ENCODE measurements around the gene SPTBN5. TPM values are rescaled to one million over a fixed set of nuclear protein-coding genes. Genes with fewer than 3 reads are reported as not detected.

SPTBN5 gene
- total RNA-seq, 4 donors from 2014 or later: 0.17 to 1.2 (median 0.68) TPM

- TF ChIP-seq CTCF (IDR thresholded peaks at IDR 0.05) (no peak), POLR2A (IDR thresholded peaks at IDR 0.05; ENCODE audit: low read depth) (no peak), EP300 (IDR thresholded peaks at IDR 0.05) (no peak), POLR2AphosphoS5 (IDR thresholded peaks at IDR 0.05) (no peak)
- Histone ChIP-seq H3K4me1 (peaks cover 51 to 70% (median 63%) of the 10 kb centered on the region in 4 donors), H3K9me3 (no peaks in the 10 kb centered on the region), H3K27me3 (no peaks in the 10 kb centered on the region), H3K4me3 (no peak overlapping the region), H3K36me3 (peaks cover 2 to 37% (median 16%) of the 10 kb centered on the region in 4 donors), H3K27ac (replicated peaks in 1 of 4) (no peak overlapping the region)
- WGBS: 34% methylated on average over 5 of the region's 5 CpGs
- intact Hi-C loops (cut with DNase I): no loop called here
- no peak for DNase-seq (ENCODE audit: extremely low spot score)
Measured at GRCh38 chr15:41914411-41914810, 20.6 kb upstream of the SPTBN5 start.

GRCh38 chr15:41913256-41913655 lies 19.4 kb upstream of the SPTBN5 start:
- H3K4me3 ChIP-seq: no peak overlapping the region
- H3K27me3 ChIP-seq: no peaks in the 10 kb centered on the region
- peaks cover 11 to 38% (median 16%) of the 10 kb centered on the region in 4 donors for H3K36me3 ChIP-seq
- H3K27ac ChIP-seq (replicated peaks in 1 of 4): no peak overlapping the region
- H3K9me3 ChIP-seq: no peaks in the 10 kb centered on the region
- 89% methylated on average over 3 of the region's 3 CpGs for WGBS
- DNase-seq (ENCODE audit: extremely low spot score): no peak
- intact Hi-C loops (cut with DNase I): no loop called here
- peaks cover 39 to 58% (median 52%) of the 10 kb centered on the region in 4 donors for H3K4me1 ChIP-seq
- TF ChIP-seq EP300 (IDR thresholded peaks at IDR 0.05): no peak
- TF ChIP-seq POLR2A (IDR thresholded peaks at IDR 0.05; ENCODE audit: low read depth): no peak
- TF ChIP-seq POLR2AphosphoS5 (IDR thresholded peaks at IDR 0.05): no peak
- TF ChIP-seq CTCF (IDR thresholded peaks at IDR 0.05): no peak

GRCh38 chr15:41911691-41912345 lies 18.0 kb upstream of the SPTBN5 start:
- H3K27ac ChIP-seq (replicated peaks in 1 of 4): peak overlapping the region in 3 of 4 donors; percentile 1 to 14 (median 13)
- no peak for DNase-seq (ENCODE audit: extremely low spot score)
- H3K4me3 ChIP-seq: no peak overlapping the region
- H3K4me1 ChIP-seq: peaks cover 25 to 44% (median 38%) of the 10 kb centered on the region in 4 donors
- WGBS: 81% methylated on average over 9 of the region's 14 CpGs
- H3K27me3 ChIP-seq: no peaks in the 10 kb centered on the region
- no peak for TF ChIP-seq EP300 (IDR thresholded peaks at IDR 0.05)
- no peak for TF ChIP-seq POLR2AphosphoS5 (IDR thresholded peaks at IDR 0.05)
- TF ChIP-seq POLR2A (IDR thresholded peaks at IDR 0.05; ENCODE audit: low read depth): no peak
- no peak for TF ChIP-seq CTCF (IDR thresholded peaks at IDR 0.05)
- H3K9me3 ChIP-seq: no peaks in the 10 kb centered on the region
- intact Hi-C loops (cut with DNase I): no loop called here
- peaks cover 11 to 49% (median 27%) of the 10 kb centered on the region in 4 donors for H3K36me3 ChIP-seq

GRCh38 chr15:41908736-41909461 lies 15.0 kb upstream of the SPTBN5 start:
- H3K27ac ChIP-seq (replicated peaks in 1 of 4): no peak overlapping the region
- no peak overlapping the region for H3K4me3 ChIP-seq
- intact Hi-C loops (cut with DNase I): no loop called here
- H3K4me1 ChIP-seq: peaks cover 6 to 28% (median 25%) of the 10 kb centered on the region in 4 donors
- H3K27me3 ChIP-seq: no peaks in the 10 kb centered on the region
- no peak for DNase-seq (ENCODE audit: extremely low spot score)
- H3K36me3 ChIP-seq: peaks cover 11 to 69% (median 36%) of the 10 kb centered on the region in 4 donors
- 85% methylated on average over 12 of the region's 17 CpGs for WGBS
- TF ChIP-seq POLR2AphosphoS5 (IDR thresholded peaks at IDR 0.05): no peak
- no peak for TF ChIP-seq EP300 (IDR thresholded peaks at IDR 0.05)
- no peak for TF ChIP-seq POLR2A (IDR thresholded peaks at IDR 0.05; ENCODE audit: low read depth)
- TF ChIP-seq CTCF (IDR thresholded peaks at IDR 0.05): no peak
- no peaks in the 10 kb centered on the region for H3K9me3 ChIP-seq

Measured in esophagus muscularis mucosa (tissue), 4 donors.